Measurements from ENCODE around the gene KCNK2.

DNA sequence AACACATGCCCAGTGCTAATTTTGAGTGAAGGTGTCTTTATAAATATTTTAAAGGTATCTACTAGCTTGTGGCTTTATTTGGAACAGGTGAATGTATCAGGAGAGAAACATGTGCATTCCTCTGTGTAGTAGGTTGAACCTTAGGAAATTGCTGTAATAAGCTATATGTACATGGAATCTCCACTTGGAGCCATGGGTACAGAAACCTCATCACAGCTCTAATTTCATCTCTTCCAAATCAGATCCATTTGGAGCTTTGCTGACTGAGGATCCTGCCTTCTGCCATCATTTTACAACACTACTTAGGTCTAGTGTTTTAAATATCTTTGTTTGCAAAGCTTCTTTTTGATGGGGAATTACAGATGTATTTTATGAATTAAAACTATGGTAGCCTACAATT, 2.1 kb downstream of the KCNK2 start:
- no peak for TF ChIP-seq CTCF (conservative IDR thresholded peaks at IDR 0.05; ENCODE audit: low read depth in 2 of 2)
- no peak for TF ChIP-seq EZH2 (IDR thresholded peaks at IDR 0.05; ENCODE audit: low read depth, unreplicated experiment)
- TF ChIP-seq ZNF331 (CRISPR knock-in tag; IDR thresholded peaks at IDR 0.05; ENCODE audit: low read depth) = no peak
- TF ChIP-seq, protein P1, sequence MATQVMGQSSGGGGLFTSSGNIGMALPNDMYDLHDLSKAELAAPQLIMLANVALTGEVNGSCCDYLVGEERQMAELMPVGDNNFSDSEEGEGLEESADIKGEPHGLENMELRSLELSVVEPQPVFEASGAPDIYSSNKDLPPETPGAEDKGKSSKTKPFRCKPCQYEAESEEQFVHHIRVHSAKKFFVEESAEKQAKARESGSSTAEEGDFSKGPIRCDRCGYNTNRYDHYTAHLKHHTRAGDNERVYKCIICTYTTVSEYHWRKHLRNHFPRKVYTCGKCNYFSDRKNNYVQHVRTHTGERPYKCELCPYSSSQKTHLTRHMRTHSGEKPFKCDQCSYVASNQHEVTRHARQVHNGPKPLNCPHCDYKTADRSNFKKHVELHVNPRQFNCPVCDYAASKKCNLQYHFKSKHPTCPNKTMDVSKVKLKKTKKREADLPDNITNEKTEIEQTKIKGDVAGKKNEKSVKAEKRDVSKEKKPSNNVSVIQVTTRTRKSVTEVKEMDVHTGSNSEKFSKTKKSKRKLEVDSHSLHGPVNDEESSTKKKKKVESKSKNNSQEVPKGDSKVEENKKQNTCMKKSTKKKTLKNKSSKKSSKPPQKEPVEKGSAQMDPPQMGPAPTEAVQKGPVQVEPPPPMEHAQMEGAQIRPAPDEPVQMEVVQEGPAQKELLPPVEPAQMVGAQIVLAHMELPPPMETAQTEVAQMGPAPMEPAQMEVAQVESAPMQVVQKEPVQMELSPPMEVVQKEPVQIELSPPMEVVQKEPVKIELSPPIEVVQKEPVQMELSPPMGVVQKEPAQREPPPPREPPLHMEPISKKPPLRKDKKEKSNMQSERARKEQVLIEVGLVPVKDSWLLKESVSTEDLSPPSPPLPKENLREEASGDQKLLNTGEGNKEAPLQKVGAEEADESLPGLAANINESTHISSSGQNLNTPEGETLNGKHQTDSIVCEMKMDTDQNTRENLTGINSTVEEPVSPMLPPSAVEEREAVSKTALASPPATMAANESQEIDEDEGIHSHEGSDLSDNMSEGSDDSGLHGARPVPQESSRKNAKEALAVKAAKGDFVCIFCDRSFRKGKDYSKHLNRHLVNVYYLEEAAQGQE (IDR thresholded peaks at IDR 0.05; ENCODE audit: unreplicated experiment) = no peak
- TF ChIP-seq POLR2AphosphoS5 (IDR thresholded peaks at IDR 0.05; ENCODE audit: low read depth) = no peak
- no peak for TF ChIP-seq ZNF114 (CRISPR knock-in tag; IDR thresholded peaks at IDR 0.05)
- no peak for TF ChIP-seq EZH2phosphoT487 (IDR thresholded peaks at IDR 0.05; ENCODE audit: unreplicated experiment)
- no peak for TF ChIP-seq CREB1 (CRISPR knock-in tag; IDR thresholded peaks at IDR 0.05; ENCODE audit: low read depth)

Measured in GM23338 (cell line).